Naive B cell (primary cell): Measurements from ENCODE around the gene SERTM1. TPM values are rescaled to one million over a fixed set of nuclear protein-coding genes. Genes with fewer than 3 reads are reported as not detected.

ENCODE experiments used
- ATAC-seq, 2 donors: fragments of 150-1000 bp; cut with Tn5 transposase; 2 replicates each; pipeline ENCODE4 v1.10.0; 2021; ENCODE audit warnings: low read depth in 2 of 2, mild to moderate bottlenecking in 2 of 2, moderate library complexity in 2 of 2
- DNase-seq: peaks from one replicate; pipeline ENCODE4 v3.0.0; 2022
- H3K27ac Mint-ChIP-seq, 6 donors: one replicate each; pipeline ENCODE4 v1.8.0; 2020 to 2022; ENCODE audit warnings: mild to moderate bottlenecking in 6 of 6, mixed read lengths in 6 of 6, moderate library complexity in 5 of 6, inconsistent platforms in 2 of 6
- H3K27me3 Mint-ChIP-seq, 3 donors: one replicate each; pipeline ENCODE4 v1.8.0; 2021 to 2022; ENCODE audit warnings: mixed read lengths in 3 of 3, mild to moderate bottlenecking in 1 of 3
- H3K36me3 Mint-ChIP-seq, 2 donors: one replicate each; pipeline ENCODE4 v1.8.0; 2020 to 2022; ENCODE audit warnings: mixed read lengths in 2 of 2, inconsistent platforms in 1 of 2, mild to moderate bottlenecking in 1 of 2
- H3K4me1 Mint-ChIP-seq, 3 donors: one replicate each; pipeline ENCODE4 v1.8.0; 2020 to 2022; ENCODE audit warnings: mixed read lengths in 3 of 3, inconsistent platforms in 1 of 3, mild to moderate bottlenecking in 1 of 3, moderate library complexity in 1 of 3
- H3K4me3 Mint-ChIP-seq, 8 donors: one replicate each; pipeline ENCODE4 v1.8.0; 2020 to 2022; ENCODE audit warnings: mild to moderate bottlenecking in 8 of 8, mixed read lengths in 8 of 8, moderate library complexity in 8 of 8, inconsistent platforms in 2 of 8
- H3K9me3 Mint-ChIP-seq, 7 donors: one replicate each; pipeline ENCODE4 v1.8.0; 2020 to 2022; ENCODE audit warnings: mixed read lengths in 7 of 7, mild to moderate bottlenecking in 5 of 7, inconsistent platforms in 2 of 7, moderate library complexity in 1 of 7
- polyA plus RNA-seq, 6 donors: library from polyadenylated mRNA; unstranded; fragments of 300-500 nt; fragmentation: Illumina TruSeq; gene quantifications; one replicate each; pipeline ENCODE4 v1.2.3, GENCODE V29; 2021; ENCODE audit warnings: low read depth in 6 of 6

The SERTM1 gene
- polyA plus RNA-seq, 6 donors from 2014 or later = not detected

GRCh38 chr13:36717966-36718545 is 44.2 kb downstream of the SERTM1 start:
- Mint-ChIP-seq H3K27ac (no peak overlapping the region), H3K27me3 (peaks cover 9 to 47% (median 20%) of the 10 kb centered on the region in 3 donors), H3K9me3 (no peaks in the 10 kb centered on the region), H3K36me3 (no peaks in the 10 kb centered on the region), H3K4me1 (no peaks in the 10 kb centered on the region), H3K4me3 (no peak overlapping the region)
- ATAC-seq = no peak
- DNase-seq = no peak

- Mint-ChIP-seq H3K4me1 (no peaks in the 10 kb centered on the region), H3K36me3 (no peaks in the 10 kb centered on the region), H3K27ac (no peak overlapping the region), H3K9me3 (no peaks in the 10 kb centered on the region), H3K4me3 (no peak overlapping the region), H3K27me3 (peaks cover 9 to 47% (median 20%) of the 10 kb centered on the region in 3 donors)
- no peak for DNase-seq
- no peak for ATAC-seq
Measured at GRCh38 chr13:36718686-36719085, 44.9 kb downstream of the SERTM1 start.

DNA sequence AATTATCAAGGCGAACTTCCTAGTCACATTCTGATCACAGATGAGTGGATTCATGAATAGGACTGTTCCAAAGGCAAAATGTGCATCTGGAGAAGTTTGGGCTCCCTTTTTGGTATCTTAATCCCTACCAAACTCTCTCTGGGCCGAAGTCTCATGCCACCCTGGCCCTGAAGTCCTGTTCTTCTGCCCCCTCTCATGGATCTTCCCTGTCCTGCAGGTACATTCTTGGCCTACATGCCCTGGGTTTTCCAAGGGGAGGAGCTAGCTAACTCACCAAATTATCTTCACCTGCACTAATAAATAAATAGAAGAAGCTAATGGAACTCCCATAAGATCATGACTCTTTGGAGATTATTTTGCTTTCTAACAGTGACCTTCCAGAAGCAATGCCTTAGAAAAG is 50.3 kb downstream of the SERTM1 start:
- H3K27ac Mint-ChIP-seq = no peak overlapping the region

DNA sequence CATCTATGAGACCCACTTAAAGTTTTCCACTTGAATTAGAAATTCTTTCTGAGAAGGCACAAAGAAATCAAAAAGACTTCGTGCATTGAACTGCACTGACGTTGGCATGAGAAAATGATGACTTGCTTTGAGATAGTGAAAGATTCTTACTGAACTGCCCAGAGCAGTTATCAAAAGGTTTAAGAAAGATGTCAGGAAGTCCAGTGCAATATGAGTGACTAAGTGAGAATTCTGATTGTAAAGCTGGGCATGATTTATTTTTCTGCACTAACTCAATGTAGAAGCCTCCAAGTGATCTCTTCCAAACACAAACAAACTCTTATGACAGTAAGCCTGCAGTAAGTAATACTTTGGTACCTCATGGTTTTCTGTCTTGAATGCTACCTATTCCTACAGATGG is 52.1 kb downstream of the SERTM1 start:
- DNase-seq (no peak), ATAC-seq (no peak)
- no peaks in the 10 kb centered on the region for H3K36me3 Mint-ChIP-seq
- H3K9me3 Mint-ChIP-seq = no peaks in the 10 kb centered on the region
- no peak overlapping the region for H3K4me3 Mint-ChIP-seq
- peaks cover 6 to 17% (median 10%) of the 10 kb centered on the region in 3 donors for H3K27me3 Mint-ChIP-seq
- H3K4me1 Mint-ChIP-seq = no peaks in the 10 kb centered on the region
- H3K27ac Mint-ChIP-seq = no peak overlapping the region

More for the DNA sequence above, 50.3 kb downstream of the SERTM1 start:
- DNase-seq = no peak
- Mint-ChIP-seq H3K9me3 (no peaks in the 10 kb centered on the region), H3K4me1 (no peaks in the 10 kb centered on the region), H3K27me3 (peaks cover 13 to 30% (median 13%) of the 10 kb centered on the region in 3 donors), H3K36me3 (no peaks in the 10 kb centered on the region), H3K4me3 (no peak overlapping the region)
- ATAC-seq = no peak

GRCh38 chr13:36728006-36728405 is 54.2 kb downstream of the SERTM1 start:
- Mint-ChIP-seq H3K4me3 (no peak overlapping the region), H3K36me3 (no peaks in the 10 kb centered on the region), H3K9me3 (no peaks in the 10 kb centered on the region), H3K27me3 (peaks cover 0 to 8% (median 5%) of the 10 kb centered on the region in 3 donors), H3K27ac (no peak overlapping the region), H3K4me1 (no peaks in the 10 kb centered on the region)
- DNase-seq (no peak), ATAC-seq (no peak)

DNA sequence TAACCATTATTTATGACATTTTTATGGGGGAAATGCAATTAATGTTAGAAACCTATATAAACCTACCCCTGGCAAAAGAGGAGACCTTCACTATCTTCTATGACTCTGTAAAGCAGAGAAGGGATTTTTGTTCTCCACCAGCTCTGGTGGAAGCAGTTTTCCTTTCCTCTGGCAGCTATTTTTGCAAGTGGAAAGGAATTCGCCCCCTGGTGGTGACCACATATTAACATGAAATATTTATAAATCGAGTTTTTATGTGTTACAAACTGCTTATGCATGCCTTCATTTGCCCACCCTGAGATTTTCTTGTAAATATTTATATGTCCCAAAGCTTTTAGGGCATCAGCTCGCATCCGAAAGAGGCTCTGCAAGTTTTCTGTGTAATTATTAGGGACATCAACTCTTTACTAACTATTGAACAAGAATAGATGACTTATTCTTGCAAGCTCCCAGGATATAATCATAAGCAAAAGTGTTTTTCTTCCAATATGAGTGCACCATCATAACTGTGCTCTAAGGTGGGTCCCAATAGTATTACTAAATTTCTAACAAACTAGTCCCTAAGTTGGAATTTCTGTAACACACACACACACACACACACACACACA is 62.4 kb downstream of the SERTM1 start:
- H3K36me3 Mint-ChIP-seq = no peaks in the 10 kb centered on the region
- H3K4me1 Mint-ChIP-seq = no peaks in the 10 kb centered on the region
- no peaks in the 10 kb centered on the region for H3K27me3 Mint-ChIP-seq
- no peak for ATAC-seq
- no peak overlapping the region for H3K4me3 Mint-ChIP-seq
- peak; percentile 25 for DNase-seq
- no peaks in the 10 kb centered on the region for H3K9me3 Mint-ChIP-seq
- no peak overlapping the region for H3K27ac Mint-ChIP-seq

DNA sequence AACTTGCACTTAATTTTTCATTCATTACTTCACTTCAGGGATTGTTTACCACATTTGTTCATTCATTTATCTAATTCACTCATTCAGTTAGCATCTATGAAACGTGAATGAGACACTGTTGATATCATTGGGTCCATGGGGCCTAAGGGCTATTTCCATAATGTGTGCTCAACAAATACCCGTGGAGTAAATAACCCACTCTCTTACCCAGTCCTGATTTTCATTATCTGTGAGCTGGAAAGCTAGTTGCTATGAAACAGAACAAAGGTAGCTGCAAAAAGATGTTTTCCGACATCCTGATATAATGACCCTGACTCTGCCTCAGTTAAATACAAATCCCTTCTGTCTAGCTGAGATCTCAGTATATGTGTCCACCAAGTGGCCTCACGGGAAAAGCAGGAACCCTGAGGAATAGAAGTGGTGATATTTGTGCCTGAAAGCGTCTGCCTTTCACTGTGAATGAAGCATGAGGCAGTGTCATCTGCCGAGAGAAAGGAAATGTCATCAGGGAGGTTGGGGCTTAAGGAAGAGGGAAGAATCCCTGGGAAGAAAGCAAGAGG is 63.8 kb downstream of the SERTM1 start:
- DNase-seq = no peak
- Mint-ChIP-seq H3K9me3 (no peaks in the 10 kb centered on the region), H3K36me3 (no peaks in the 10 kb centered on the region), H3K27ac (no peak overlapping the region), H3K4me3 (no peak overlapping the region), H3K4me1 (no peaks in the 10 kb centered on the region), H3K27me3 (no peaks in the 10 kb centered on the region)
- no peak for ATAC-seq

- DNase-seq (no peak), ATAC-seq (no peak)
- H3K27ac Mint-ChIP-seq = no peak overlapping the region
- H3K4me3 Mint-ChIP-seq = no peak overlapping the region
- H3K9me3 Mint-ChIP-seq = peaks cover 0 to 6% (median 0%) of the 10 kb centered on the region in 7 donors
- no peaks in the 10 kb centered on the region for H3K4me1 Mint-ChIP-seq
- H3K27me3 Mint-ChIP-seq = peaks cover 0 to 11% (median under 1%) of the 10 kb centered on the region in 3 donors
- no peaks in the 10 kb centered on the region for H3K36me3 Mint-ChIP-seq
Measured at GRCh38 chr13:36745436-36745835, 71.6 kb downstream of the SERTM1 start.

DNA sequence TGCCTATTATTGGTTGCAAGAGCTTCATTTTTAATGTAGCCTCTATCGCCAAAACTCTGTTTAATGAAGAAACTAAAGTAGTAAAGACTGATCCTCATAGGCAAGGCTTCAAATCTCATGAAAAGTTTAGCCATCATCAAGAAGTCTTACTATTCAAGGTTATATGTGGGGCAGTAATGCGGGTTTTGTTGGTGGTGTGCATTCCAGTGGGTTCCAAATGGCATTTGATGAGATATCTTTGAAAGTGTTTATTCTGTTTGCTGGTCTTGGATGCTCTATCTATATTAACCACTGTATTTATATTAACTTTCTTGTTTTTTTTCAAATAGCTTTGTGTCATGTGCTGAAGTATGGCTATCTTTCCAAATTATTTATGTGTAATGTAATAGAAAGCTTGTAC is 72.2 kb downstream of the SERTM1 start:
- Mint-ChIP-seq H3K4me1 (no peaks in the 10 kb centered on the region), H3K9me3 (peaks cover 0 to 12% (median 4%) of the 10 kb centered on the region in 7 donors), H3K36me3 (peaks cover 0 to 5% of the 10 kb centered on the region in 2 donors), H3K4me3 (no peak overlapping the region), H3K27me3 (peaks cover 5 to 11% (median 7%) of the 10 kb centered on the region in 3 donors), H3K27ac (no peak overlapping the region)
- DNase-seq (no peak), ATAC-seq (no peak)

Other genes with a start within 250 kb of the SERTM1 start
- 1 to 10 TPM in 1 of 6 donors, under 1 TPM in 3, not detected in 2; 0.23 to 1.1 (median 0.47) TPM for gene CCNA1, start 241.5 kb upstream of the SERTM1 start, polyA plus RNA-seq
- 10 to 100 TPM in 1 of 6 donors, 1 to 10 TPM in 5; 3.3 to 10.3 (median 6.1) TPM for gene RFXAP, start 145.2 kb downstream of the SERTM1 start, polyA plus RNA-seq
- under 1 TPM in 3 of 6 donors, not detected in 3; 0.07 to 0.09 (median 0.07) TPM for gene SMAD9, start 246.2 kb downstream of the SERTM1 start, polyA plus RNA-seq